Neural progenitor cell (in vitro differentiated cells): ENCODE results near the gene TXNDC11.

Experiments
- EZH2 ChIP-seq: fragments of 200-600 bp; sonication (generic); IDR thresholded peaks from 2 replicates; pipeline ENCODE4 v1.6.1; 2017; ENCODE audit warnings: antibody characterized with exemption, mild to moderate bottlenecking, moderate library complexity
- TF ChIP-seq, protein P1 (sequence below): fragments of 200-600 bp; sonication (generic); IDR thresholded peaks from 2 replicates; pipeline ENCODE4 v1.5.1; 2017; ENCODE audit warnings: antibody characterized with exemption, mild to moderate bottlenecking

DNA sequence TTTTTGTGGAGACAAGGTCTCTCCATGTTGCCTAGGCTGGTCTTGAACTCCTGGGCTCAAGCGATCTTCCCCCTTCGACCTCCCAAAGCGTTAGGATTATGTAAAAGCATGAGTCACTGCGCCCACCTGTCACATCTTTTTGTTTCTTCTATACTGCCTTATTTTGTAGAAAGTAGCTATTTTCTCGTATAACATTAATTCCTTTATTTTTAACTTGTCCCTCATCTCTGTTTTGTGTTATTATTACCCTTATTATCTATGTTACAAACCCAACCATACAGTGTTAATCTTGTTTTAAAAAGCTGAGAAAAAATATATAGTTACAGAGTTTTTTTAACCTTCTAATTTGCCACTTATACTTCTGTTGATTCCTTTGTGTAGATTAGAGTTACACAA, 1.4 kb upstream of the TXNDC11 start:
- TF ChIP-seq EZH2 = no peak
- TF ChIP-seq, protein P1, sequence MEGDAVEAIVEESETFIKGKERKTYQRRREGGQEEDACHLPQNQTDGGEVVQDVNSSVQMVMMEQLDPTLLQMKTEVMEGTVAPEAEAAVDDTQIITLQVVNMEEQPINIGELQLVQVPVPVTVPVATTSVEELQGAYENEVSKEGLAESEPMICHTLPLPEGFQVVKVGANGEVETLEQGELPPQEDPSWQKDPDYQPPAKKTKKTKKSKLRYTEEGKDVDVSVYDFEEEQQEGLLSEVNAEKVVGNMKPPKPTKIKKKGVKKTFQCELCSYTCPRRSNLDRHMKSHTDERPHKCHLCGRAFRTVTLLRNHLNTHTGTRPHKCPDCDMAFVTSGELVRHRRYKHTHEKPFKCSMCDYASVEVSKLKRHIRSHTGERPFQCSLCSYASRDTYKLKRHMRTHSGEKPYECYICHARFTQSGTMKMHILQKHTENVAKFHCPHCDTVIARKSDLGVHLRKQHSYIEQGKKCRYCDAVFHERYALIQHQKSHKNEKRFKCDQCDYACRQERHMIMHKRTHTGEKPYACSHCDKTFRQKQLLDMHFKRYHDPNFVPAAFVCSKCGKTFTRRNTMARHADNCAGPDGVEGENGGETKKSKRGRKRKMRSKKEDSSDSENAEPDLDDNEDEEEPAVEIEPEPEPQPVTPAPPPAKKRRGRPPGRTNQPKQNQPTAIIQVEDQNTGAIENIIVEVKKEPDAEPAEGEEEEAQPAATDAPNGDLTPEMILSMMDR = no peak
